Left ventricle myocardium superior (tissue), 1 donor: Measurements from ENCODE around the gene HOXA5. TPM values are rescaled to one million over a fixed set of nuclear protein-coding genes. Genes with fewer than 3 reads are reported as not detected.

Experiments
- ATAC-seq: fragments of 200-7000 bp; cut with Tn5 transposase; one replicate; pipeline ENCODE4 v1.9.1; 2020; ENCODE audit warnings: mild to moderate bottlenecking, moderate library complexity
- DNase-seq: peaks from one replicate; pipeline ENCODE4 v3.0.0-alpha.2; 2020
- intact Hi-C: fragments of 100-400 bp; cut with micrococcal nuclease; formaldehyde crosslinking; loops from one replicate; pipeline ENCODE4 v1.11.0; 2022
- total RNA-seq: library from RNA; stranded (reverse); fragmentation: NEBNext Ultra II Directional; extraction: Animal tissue kit (Norgen Biotek cat#: 25700); gene quantifications from one replicate; pipeline ENCODE4 v1.2.1, GENCODE V29; 2021
- donor health status: DM: no; HTN: yes; CAD: no; lungs with severe emphysema.

The HOXA5 gene
- total RNA-seq, 1 donor from 2014 or later: not detected

- ATAC-seq: no peak
Observed at GRCh38 chr7:27105301-27106031, 38.0 kb downstream of the HOXA5 start.

DNA sequence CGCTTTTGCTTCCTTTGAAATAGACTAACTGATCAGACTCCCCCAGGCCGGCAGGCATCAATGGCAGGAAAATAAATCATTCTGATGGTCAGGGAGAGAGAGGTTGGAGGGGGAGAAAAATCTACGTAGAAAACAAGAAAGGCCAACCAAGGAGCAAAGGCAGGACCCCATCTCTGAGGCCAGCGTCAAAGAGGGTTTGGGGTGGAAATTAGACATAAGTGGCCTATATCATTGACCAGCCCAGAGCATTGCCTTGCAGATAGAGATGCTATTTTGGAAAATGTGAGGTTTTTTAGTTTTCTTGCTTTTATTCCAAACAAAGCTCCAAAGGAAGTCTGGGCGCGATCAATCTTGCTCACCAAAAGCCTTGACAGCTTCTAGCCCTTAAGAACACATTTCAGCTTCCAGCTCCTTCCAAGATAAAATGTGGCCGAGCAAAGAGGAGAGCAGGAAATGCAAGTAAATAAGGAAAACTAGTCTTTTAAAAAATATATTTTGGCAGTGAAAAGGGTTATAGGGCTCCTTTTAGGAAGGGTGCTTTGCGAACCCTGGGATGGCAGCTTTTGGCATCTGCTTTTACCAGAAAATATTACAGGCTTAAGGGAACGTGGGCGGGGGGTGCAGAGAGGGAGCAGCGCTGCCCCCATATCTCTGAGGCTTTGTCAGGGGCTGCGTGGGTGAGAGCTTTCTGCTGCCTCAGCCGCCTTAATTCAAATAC lies 39.0 kb downstream of the HOXA5 start:
- DNase-seq (no peak), ATAC-seq (no peak)
- intact Hi-C loops: no loop called here

More at GRCh38 chr7:27105301-27106031, 38.0 kb downstream of the HOXA5 start:
- intact Hi-C loops: no loop called here
- DNase-seq: no peak

GRCh38 chr7:27103489-27104226 lies 39.8 kb downstream of the HOXA5 start:
- DNase-seq (no peak), ATAC-seq (no peak)
- intact Hi-C loops: no loop called here

DNA sequence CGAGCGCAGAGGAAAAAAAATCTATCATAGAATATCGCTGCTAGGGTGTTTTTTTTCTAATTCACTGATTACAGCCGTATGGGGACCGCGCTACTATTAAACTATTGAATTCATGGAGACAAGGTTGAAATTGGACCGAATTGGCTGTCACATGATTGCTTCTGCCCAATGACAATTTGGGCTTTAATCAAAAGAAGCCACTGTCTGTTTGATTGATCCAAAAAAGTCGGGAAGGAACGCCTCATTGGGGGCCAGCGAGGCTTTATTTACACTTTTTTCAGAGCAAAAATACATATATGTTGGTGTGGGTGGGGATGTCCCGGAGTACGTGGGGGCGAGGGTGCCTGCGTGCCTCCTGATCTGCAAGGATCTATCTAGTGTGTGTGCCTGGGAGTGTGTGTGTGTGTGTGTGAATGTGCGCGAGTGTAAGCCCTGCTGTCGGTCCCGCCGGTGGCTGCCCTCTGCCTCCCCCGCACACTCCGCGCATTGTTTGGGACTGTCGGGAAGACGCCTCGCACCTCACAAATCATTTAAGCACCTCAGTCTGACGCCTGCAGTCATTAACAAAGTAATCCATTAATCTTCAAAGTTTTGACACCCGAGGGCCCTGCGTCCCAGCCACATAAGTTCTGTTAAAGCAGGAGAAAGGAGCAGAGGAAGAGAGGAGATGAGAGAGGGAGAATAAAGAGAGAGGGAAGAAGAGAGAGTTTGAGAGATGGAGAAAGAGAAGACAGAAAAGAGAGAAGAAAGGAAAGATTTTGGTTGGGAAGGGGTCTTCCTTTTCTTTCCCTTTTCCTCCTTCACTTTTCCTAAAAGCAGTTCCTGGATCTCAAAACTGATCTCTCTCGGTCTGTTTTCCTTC lies 40.7 kb downstream of the HOXA5 start, which contains the start of gene HOXA2:
Gene HOXA2, minus strand, starts transcription at position 103 of the 862 bp plus-strand sequence. CDS start 183 bp downstream, outside the sequence.
- intact Hi-C loops: no loop called here
- DNase-seq: no peak
- ATAC-seq: no peak

DNA sequence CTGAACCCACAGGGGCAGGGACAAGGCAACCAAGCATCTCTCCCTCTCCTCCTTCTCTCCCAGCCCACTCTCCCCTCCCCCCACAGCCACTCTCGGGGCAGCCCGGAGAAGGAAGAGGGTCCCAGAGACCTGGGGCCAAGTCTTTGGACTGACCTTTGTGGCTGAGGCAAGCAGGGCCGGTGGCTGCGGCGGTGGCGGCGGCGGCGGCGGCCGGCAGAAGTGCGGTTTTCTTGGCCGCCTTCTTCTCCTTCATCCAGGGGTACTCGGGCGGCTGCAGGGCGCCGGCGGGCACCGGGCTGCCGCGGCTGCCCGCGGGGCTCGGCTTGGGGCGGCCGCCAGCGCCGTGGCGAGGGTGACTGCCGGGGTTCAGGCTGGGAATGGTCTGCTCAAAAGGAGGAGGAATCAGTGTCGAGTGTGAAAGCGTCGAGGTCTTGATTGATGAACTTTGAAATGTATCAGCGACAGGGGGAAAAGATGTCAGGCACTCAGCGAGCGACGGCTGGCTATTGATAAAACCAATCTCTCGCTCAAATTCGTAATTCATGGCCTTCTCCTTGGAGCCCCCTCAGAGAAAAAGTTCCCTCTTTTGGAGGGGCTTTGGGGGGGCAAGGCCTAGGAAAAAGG lies 41.4 kb downstream of the HOXA5 start:
- intact Hi-C loops: no loop called here
- ATAC-seq: no peak
- no peak for DNase-seq

GRCh38 chr7:27101171-27101956 lies 42.1 kb downstream of the HOXA5 start:
- DNase-seq (no peak), ATAC-seq (no peak)
- intact Hi-C loops: no loop called here

GRCh38 chr7:27100694-27101170 lies 42.7 kb downstream of the HOXA5 start:
- intact Hi-C loops: no loop called here
- ATAC-seq: no peak
- DNase-seq: no peak

- DNase-seq (no peak), ATAC-seq (no peak)
- intact Hi-C loops: no loop called here
Observed at GRCh38 chr7:27099453-27100370, 43.8 kb downstream of the HOXA5 start.

GRCh38 chr7:27098578-27099451 lies 44.7 kb downstream of the HOXA5 start:
- DNase-seq (no peak), ATAC-seq (no peak)
- intact Hi-C loops: no loop called here

DNA sequence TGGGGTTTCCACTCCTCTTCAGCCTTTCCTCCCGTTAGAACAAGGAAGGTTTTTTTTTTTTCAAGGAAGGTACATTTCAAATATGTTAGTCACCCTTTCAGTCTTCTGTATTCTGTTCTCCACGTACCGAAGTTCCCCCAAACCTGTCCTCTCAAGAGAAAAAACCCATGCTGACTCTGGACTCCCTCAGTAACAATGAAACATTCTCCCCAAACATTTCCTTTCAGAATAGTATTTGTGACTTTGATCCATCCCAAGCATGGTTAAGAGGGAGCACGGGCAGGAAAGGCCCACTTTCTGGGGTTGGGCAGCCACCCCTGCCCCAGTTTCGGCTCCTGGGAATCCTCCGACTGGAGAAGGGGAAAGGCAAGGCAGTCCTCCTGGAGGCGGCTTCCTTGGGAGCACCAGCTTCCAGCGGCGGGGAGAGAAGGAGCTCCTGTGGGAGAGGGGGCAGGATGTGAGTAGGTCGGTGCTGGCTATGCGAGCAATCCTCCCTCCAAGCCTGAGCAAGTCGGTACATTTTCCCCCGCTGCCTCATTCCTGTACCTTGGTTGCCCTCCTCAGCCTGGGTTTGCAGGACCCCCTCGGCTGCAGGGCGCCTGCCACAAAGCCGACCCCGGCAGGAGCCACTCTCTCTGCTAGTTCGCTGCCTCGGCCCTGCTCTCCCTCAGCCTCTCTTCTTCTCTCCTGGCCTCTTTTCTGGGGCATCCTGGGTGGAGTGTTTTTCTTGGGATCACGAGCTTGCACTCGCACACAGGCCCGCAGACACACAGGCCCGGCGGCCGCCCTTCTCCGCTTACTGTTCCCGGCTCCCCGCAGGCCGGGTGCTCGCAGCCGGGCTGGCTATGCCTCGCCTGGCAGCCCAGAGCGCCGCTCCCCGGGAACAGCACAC lies 45.5 kb downstream of the HOXA5 start:
- DNase-seq (no peak), ATAC-seq (no peak)
- intact Hi-C loops: no loop called here

DNA sequence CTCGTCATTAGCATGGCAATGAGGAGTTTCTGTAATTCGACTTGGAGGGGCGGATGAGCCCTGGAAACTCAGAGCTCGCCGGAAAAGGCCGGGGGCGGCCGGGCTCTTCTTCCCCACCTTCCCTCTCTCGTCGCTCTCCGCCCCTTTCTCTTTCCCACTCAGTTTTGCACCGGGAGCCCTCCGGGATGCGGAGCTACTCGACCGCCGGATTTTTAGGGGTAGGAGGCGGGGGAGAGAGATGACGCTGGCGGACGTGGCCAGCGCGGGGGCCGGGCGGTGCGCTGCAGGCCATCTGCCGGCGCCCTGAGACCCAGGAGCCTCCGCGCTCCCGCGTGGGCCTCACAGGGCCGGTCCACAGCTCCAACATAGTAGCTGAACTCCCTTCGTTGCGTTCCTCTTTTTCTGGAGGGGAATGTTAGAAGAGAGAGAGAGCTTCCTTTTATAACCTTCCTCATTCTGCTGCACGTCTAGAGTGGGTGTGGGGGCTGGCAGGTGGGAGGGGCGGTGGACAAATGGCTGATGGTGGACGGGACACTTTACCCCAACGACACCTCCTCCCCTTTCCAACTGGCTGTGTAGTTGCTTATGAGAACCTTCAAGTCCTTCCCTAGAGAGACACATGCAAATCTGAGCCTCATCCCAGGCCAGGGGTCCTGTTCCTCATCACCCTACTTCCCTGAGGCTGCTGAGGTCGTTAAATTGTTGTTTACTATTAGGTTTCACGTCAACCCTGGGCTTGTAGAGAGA lies 46.5 kb downstream of the HOXA5 start:
- ATAC-seq (peak; percentile 71), DNase-seq (no peak)
- intact Hi-C loops: no loop called here

DNA sequence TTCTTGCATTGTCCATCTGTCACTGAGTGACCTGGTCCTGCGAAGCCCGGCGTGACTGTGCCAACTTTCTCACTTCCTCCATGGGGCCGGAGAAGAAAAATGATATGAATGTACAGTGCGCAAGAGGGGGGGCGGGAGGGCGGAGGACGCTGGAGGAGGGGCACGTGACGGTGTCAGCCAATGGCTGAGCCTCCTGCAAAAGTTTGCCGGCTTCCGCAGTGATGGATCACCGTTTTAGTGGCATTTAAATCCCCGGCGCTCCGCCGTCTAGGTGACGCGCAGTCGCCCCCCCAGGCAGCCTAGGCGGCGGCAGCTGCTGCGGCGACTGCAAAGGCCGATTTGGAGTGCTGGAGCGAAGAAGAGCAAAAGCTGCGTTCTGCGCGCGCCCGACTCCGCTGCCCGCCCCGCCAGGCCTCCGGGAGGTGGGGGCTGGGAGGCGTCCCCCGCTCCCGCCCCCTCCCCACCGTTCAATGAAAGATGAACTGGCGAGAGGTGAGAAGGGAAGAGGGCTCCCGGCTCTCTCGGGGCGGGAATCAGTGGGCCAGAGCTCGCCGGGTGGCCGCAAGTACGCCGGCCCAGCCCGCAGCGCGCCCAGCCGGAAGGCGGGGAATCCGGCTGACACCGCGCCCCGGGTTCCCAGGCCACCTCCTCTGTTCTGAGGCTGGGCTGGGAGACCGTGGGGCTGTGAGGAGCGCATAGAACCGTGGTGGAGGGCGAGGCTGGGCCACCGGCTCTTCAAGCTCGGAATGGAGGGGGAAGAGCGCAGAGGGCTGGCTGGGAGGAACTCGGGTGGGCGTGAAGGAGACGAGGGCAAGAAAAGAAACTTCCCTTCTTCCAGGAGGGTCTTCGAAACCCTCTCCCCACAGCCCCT lies 47.3 kb downstream of the HOXA5 start, which contains the start of gene HOXA1:
Gene HOXA1, minus strand, starts transcription at position 104 of the 871 bp plus-strand sequence. Its CDS starts 88 bp downstream, at position 16.
- DNase-seq (peak; percentile 65), ATAC-seq (peak; percentile 85)
- intact Hi-C loops: no loop called here
